Activated T-cell treated with anti-CD3 and anti-CD28 coated beads for 48 hours (primary cell): ENCODE results near the gene JPH3.

Experiments
- DNase-seq: peaks from one replicate; pipeline ENCODE4 v3.0.0-alpha.2; 2020; ENCODE audit warnings: low read depth

JPH3 gene

GRCh38 chr16:87681981-87682570 is 79.8 kb downstream of the JPH3 start:
- DNase-seq, result no peak

GRCh38 chr16:87682852-87683399 is 80.6 kb downstream of the JPH3 start:
- DNase-seq, result no peak

- no peak for DNase-seq
These were observed 81.9 kb downstream of the JPH3 start for GRCh38 chr16:87684106-87684677.

- no peak for DNase-seq
These were observed 82.5 kb downstream of the JPH3 start for GRCh38 chr16:87684711-87685404.

GRCh38 chr16:87685405-87685755 is 83.1 kb downstream of the JPH3 start:
- DNase-seq, result no peak

DNA sequence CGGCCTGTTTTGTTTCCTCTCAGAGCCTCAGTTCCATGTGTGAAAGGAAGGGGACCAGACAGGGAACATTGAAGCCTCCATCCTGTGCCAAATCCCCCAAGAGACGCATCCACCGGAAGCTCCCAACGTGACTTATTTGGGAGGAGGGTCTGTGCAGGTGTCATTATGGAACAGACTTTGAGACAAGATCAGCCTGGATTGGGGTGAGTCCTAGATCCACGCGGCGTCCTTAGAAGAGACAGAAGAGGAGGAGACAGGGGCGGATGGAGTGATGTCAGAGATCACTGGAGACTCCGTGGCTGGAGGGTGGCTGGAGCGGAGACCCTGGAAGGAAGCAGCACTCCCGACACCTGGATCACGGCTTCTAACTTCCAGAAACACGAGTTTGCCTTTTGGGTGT is 83.5 kb downstream of the JPH3 start:
- no peak for DNase-seq

- DNase-seq, result no peak
These were observed 84.4 kb downstream of the JPH3 start for GRCh38 chr16:87686697-87687096.

- DNase-seq, result no peak
These were observed 85.0 kb downstream of the JPH3 start for GRCh38 chr16:87687126-87687910.

- no peak for DNase-seq
These were observed 85.8 kb downstream of the JPH3 start for GRCh38 chr16:87687998-87688529.

GRCh38 chr16:87688876-87689815 is 86.8 kb downstream of the JPH3 start:
- DNase-seq, result no peak

DNA sequence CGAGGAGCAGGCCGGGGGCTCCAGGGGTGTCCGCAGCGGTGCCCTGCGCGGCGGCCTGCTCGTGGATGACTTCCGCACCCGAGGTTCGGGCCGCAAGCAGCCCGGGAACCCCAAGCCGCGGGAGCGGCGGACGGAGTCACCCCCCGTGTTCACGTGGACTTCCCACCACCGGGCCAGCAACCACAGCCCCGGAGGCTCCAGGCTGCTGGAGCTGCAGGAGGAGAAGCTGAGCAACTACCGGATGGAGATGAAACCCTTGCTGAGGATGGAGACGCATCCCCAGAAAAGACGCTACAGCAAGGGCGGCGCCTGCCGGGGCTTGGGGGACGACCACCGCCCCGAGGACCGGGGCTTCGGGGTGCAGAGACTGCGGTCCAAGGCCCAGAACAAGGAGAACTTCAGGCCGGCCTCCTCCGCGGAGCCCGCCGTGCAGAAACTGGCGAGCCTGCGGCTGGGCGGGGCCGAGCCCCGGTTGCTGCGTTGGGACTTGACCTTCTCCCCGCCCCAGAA is 87.7 kb downstream of the JPH3 start:
- DNase-seq, result no peak

DNA sequence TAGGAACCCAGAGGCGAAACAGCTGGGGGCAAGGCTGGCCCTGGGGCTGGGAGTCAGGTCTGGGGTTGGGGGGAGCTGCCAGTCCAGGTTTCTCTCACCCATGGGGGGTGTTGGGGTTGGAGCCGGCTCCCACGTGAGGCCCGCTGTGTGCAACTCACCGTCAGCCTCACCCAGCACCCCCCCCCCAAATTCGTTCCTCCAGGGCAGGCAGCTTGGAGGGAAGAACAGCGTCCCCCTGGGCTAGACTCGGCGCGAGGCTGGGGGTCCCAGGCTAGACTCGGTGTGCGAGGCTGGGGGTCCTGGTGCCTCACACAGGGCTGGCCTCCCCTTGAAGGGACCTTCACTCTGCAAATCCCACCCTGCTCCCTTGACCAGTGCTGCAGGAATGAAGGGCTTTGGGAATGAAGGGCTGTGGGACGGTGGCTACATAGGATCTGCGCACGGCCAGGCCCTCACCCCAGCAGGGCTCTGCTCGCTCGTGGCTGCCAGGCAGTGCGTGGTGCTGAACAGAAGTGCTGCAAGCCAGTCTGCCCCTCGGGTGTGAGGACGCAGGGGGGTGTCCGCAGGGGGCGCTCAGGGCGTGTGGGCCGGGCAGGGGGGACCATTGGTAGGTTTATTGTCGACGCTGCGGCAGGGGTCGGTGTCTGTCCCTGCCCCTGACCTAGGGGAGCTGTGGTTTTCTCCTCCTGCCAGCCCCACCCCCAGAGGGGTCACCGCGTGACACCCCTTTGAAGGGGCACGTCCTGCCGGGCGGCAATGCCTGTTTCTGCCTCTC is 88.8 kb downstream of the JPH3 start:
- DNase-seq, result no peak

DNA sequence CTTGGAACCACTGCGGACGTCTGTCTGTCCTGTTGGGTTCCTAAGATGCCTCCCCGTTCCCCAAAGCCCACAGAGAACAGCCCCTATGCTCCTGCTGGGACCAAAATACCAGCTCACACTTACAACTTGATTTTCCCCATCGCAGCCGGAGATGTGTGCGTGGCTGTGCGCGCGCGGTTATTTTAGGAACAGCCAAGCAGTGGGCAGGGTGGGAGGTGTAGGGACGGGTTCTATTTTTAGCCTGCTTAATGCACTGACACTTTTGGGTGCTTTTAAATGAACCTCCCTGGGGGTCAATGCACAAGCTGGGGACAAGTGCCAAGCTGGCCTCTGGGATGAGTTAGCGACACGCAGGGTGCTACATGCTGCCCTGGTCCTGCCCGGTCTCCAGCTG is 89.4 kb downstream of the JPH3 start:
- DNase-seq, result no peak

- no peak for DNase-seq
These were observed 89.9 kb downstream of the JPH3 start for GRCh38 chr16:87692176-87692575.

- DNase-seq, result no peak
These were observed 90.4 kb downstream of the JPH3 start for GRCh38 chr16:87692756-87693155.

DNA sequence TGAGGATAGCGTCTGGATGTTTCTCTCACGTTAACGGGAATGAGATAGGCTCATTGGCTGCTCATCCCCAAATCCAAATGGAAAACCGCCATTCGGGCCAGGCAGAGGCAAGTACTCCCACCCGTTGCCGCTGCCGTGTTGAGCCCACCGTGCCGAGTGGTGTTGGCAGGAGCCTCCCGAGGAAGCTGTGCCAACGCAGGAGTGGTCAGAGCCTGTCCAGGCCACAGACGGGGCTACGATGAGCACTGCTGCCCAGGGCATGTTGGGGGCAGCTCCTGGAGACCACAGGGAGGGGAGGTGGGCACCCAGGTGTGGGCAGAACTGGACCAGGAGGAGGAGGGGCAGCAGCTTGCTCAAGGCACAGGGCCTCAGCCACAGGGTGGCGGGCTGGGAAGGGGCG is 91.5 kb downstream of the JPH3 start:
- DNase-seq, result no peak

GRCh38 chr16:87694441-87695125 is 92.3 kb downstream of the JPH3 start:
- no peak for DNase-seq

DNA sequence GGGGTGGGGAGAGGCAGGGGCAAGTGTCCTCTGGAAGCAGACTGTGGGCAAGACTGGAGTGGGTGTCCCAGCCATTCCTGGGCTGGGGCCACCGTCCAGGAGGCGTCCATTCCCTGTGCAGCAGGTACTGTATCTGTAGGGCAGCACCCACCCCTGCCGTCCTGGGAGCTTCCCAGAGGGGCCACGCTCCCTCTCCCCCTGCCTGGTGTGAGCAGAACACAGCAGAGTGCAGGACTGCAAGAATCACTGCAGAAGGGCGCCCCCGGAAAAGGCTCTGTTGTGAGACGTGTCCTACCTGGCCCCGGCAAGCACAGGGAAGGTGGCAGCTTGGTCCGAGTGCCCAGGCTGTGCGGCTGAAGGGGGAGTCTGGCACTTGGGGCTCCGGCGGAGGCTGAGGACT is 93.2 kb downstream of the JPH3 start:
- DNase-seq, result no peak

DNA sequence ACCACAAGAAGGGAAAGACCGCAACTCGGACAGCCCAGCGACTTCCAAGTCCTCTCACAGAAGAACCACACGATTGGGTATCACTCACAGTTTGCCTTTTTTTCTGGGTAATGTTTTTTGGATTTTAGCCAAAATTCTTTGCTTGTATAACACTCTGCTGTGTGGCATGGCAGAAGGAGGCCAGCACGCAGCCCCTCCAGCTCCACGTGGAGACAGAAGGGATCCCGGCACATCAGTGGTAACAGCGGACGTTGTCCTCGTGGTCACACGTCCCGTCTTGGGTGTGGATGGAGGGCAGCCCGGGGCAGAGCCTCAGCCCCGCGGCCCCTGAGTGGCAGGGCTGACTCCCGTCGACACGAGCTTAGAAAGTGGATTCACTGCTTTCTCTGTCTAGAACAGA is 94.4 kb downstream of the JPH3 start:
- DNase-seq, result no peak

GRCh38 chr16:87697256-87697655 is 94.9 kb downstream of the JPH3 start:
- no peak for DNase-seq
